GM15510 (cell line): Measurements from ENCODE around the gene ANKRD36B.

Experiments used
- POLR2A ChIP-seq: IDR thresholded peaks from 3 replicates; pipeline ENCODE4 v1.6.1; 2011; ENCODE audit warnings: borderline replicate concordance; ENCODE audit not compliant: insufficient read length; ENCODE audit errors: extremely low read depth

ANKRD36B gene

DNA sequence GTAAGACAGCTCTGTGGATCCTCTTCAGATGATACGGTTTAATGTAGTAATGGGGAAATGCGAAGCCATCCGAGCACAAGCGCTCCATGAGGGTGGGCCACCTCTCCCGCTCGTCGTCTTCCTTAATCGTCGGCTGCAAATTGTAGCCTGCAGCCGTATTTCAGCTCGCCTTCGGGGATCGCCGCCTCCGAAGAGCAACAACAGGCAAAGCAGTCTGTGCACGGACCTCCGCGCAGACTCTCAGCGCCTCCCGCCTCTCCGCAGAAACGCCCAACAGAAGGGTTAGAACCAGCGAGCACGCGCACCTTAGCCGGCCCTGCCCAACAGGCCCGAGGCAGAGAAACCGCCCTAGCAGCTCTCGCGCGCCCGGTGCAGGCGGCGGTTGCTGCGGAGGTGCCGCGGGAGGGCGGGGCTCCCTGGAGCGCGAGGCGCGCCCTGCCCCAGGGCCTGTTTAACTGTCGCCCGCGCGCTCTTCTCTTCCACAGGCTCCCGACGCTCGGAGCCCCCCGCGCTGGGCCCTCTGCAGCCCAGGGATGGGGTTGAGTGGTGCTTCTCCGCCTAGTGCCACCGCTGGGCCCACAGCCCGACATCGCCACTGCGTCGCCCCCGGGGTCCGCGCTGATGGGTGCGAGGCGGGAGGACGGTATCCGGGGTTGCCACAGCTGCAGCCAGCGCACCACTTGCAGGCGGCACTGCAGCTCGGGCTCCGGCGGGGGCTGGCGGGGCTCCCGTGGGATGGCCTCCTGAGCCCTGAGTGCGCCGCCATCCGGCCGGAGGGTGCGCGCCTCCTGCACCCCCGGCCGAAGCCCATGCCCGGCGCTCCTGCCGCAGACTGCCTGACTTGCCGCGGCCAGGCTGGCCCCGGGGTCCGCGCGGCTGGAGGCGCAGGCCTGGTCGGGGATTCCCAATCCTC is at the start of gene ANKRD36B:
ANKRD36B (minus strand) TSS at position 280 of the 913 bp plus-strand sequence; CDS start at position 88, 192 bp downstream.
- TF ChIP-seq POLR2A = peak; percentile 37

DNA sequence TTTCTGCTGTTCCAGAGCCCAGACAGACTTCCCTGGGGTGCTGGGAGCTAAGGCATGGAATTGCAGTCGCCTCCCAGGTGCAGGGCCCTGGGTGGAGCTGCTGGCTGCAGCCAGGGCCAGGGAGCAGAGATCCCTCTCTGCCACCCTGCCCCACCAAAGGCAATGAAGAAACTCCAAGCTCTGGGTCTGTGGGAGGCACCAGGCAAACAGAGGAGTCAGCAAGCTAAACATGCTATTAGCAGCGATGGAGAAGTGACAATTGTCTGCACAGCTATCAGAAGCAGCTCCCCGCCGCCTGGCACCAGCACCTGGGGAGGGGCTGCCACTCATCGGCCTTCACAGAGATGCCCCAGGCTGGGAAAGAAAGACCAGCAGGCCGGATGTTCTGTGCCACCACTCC is 28.2 kb upstream of the ANKRD36B start:
- TF ChIP-seq POLR2A = no peak

DNA sequence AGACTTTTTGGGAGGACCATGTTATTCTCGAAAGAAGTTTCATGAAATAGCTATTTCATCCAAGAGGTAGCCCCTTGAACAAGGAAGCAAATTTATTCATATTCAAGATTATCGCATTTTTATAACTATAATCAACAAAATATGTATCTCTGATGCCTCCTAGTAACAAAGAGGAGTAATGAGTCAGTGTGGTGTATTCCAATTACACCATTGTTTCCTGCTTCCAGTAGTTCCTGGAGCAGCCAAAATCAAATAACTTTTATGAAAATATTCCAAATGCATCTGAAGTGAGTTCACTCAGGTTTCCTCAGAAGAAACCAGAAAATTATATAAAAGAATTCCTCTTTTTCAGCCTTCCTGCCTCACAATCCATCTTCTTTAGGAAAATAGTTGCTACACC is 43.0 kb downstream of the ANKRD36B start:
- no peak for TF ChIP-seq POLR2A
